RWPE2 (cell line): ENCODE data around the gene HNRNPR.

Experiments
- ATAC-seq: fragments of 200-7000 bp; cut with Tn5 transposase; 3 replicates; pipeline ENCODE4 v1.9.1; 2021; ENCODE audit warnings: low read depth
- DNase-seq: peaks from one replicate; pipeline ENCODE4 v3.0.0-alpha.2; 2020; ENCODE audit warnings: low spot score
- H3K27ac ChIP-seq: fragments of 450-650 bp; 2 replicates; pipeline ENCODE4 v1.5.1; 2017; ENCODE audit warnings: mild to moderate bottlenecking; ENCODE audit not compliant: poor library complexity, severe bottlenecking
- H3K27me3 ChIP-seq: fragments of 250-450 bp; sonication (Bioruptor Pico); 2 replicates; pipeline ENCODE4 v1.5.1; 2021; ENCODE audit warnings: mild to moderate bottlenecking, moderate library complexity; ENCODE audit not compliant: insufficient read depth, poor library complexity, severe bottlenecking
- H3K36me3 ChIP-seq: fragments of 250-450 bp; sonication (Bioruptor Pico); 2 replicates; pipeline ENCODE4 v1.5.1; 2020; ENCODE audit warnings: low read depth, mild to moderate bottlenecking, moderate library complexity
- H3K4me1 ChIP-seq: fragments of 250-450 bp; sonication (Bioruptor Pico); 2 replicates; pipeline ENCODE4 v1.5.1; 2021; ENCODE audit warnings: mild to moderate bottlenecking, moderate library complexity; ENCODE audit not compliant: insufficient read depth, poor library complexity, severe bottlenecking
- H3K4me3 ChIP-seq: fragments of 250-450 bp; sonication (Bioruptor Pico); 2 replicates; pipeline ENCODE4 v1.5.1; 2021; ENCODE audit warnings: mild to moderate bottlenecking, moderate library complexity; ENCODE audit not compliant: severe bottlenecking
- H3K9me3 ChIP-seq: fragments of 250-450 bp; sonication (Bioruptor Pico); 2 replicates; pipeline ENCODE4 v1.5.1; 2021; ENCODE audit warnings: mild to moderate bottlenecking, moderate library complexity; ENCODE audit not compliant: severe bottlenecking
- CTCF ChIP-seq: fragments of 450-650 bp; IDR thresholded peaks from one replicate; pipeline ENCODE4 v1.5.1; 2017; ENCODE audit warnings: mild to moderate bottlenecking, moderate library complexity; ENCODE audit not compliant: poor library complexity, severe bottlenecking

HNRNPR gene

GRCh38 chr1:23371987-23372880 is 28.1 kb upstream of the HNRNPR start:
- no peaks in the 10 kb centered on the region for H3K36me3 ChIP-seq
- no peaks in the 10 kb centered on the region for H3K27me3 ChIP-seq
- H3K27ac ChIP-seq, result no peak overlapping the region
- H3K4me1 ChIP-seq, result peaks cover 22% of the 10 kb centered on the region
- no peaks in the 10 kb centered on the region for H3K9me3 ChIP-seq
- no peak overlapping the region for H3K4me3 ChIP-seq
- no peak for ATAC-seq
- TF ChIP-seq CTCF, result no peak
- DNase-seq, result no peak

- DNase-seq (no peak), ATAC-seq (no peak)
- no peak for TF ChIP-seq CTCF
- peaks cover 6% of the 10 kb centered on the region for H3K36me3 ChIP-seq
- H3K27me3 ChIP-seq, result no peaks in the 10 kb centered on the region
- H3K9me3 ChIP-seq, result no peaks in the 10 kb centered on the region
- no peak overlapping the region for H3K4me3 ChIP-seq
- H3K4me1 ChIP-seq, result peaks cover 21% of the 10 kb centered on the region
- peak overlapping the region; percentile 81 for H3K27ac ChIP-seq
Observed at GRCh38 chr1:23370709-23371584, 26.9 kb upstream of the HNRNPR start.

- Histone ChIP-seq H3K27me3 (no peaks in the 10 kb centered on the region), H3K9me3 (no peaks in the 10 kb centered on the region), H3K36me3 (peaks cover 13% of the 10 kb centered on the region), H3K4me1 (peaks cover 23% of the 10 kb centered on the region), H3K27ac (peak overlapping the region; percentile 81), H3K4me3 (peak overlapping the region; percentile 89)
- no peak for TF ChIP-seq CTCF
- no peak for ATAC-seq
- DNase-seq, result no peak
Observed at GRCh38 chr1:23370330-23370708, 26.2 kb upstream of the HNRNPR start.

- Histone ChIP-seq H3K9me3 (peaks cover 3% of the 10 kb centered on the region), H3K27me3 (no peaks in the 10 kb centered on the region), H3K4me1 (peaks cover 23% of the 10 kb centered on the region), H3K36me3 (peaks cover 19% of the 10 kb centered on the region), H3K4me3 (peak within 1 kb of the TSS; percentile 89), H3K27ac (peak within 1 kb of the TSS; percentile 81)
- DNase-seq (no peak), ATAC-seq (no peak)
- TF ChIP-seq CTCF, result no peak
Observed at GRCh38 chr1:23369335-23370013, 25.4 kb upstream of the HNRNPR start, which contains the start of gene ZNF436. TSS of gene ZNF436 (minus strand) at chr1:23369836. CDS start at chr1:23368005, 1,831 bp downstream.
